Measurements from ENCODE around the gene KANK2.

Gene KANK2

DNA sequence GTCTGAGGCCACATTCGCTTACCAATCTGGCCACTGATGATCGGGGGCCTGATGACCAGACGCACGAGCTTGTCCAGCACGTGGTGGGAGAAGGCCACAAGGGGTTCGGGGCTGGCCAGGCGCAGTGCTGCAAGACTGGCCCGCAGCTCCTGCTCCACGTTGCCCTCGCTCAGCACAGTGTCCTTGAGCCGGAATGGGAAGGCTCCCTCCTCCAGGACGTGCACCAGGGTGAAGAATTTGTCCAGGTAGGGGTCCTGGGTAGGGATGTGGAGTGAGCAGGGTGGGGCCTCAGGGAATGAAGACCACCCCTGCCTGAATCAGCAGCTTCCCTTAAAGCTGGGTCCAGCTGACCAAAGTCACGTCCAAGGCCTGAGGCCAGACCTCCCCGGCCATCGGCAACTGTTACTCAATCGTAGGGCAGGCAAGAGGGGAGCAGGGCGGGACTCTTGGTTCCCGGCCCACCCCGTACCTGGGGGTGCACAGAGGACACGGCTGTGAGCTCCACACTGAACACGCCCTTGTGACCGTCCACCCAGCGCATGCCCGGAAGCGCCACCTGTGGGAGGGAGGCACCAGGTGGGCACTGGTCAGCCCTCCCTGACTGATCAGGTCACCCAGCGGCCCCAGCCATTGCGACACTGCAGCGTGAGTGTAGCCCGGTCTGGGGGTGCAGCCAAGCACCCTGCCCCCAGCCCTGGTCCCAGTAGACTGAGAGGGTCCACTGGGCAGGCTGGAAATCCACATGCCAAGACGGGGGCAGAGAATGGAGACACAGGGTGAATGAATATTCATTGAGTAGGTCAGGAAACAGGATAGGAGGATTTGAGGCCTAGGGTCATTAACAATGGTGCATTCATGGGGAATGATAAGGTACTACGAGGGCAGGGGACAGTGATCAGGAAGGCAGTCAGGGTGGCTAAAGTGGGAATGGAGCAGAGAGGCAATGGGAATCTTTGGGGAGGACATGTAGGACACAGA is 39.3 kb upstream of the KANK2 start:
- H3K27me3 ChIP-seq: no peaks in the 10 kb centered on the region
- H3K4me1 ChIP-seq: no peaks in the 10 kb centered on the region
- H3K9me3 ChIP-seq: no peaks in the 10 kb centered on the region
- H3K36me3 ChIP-seq: no peaks in the 10 kb centered on the region
- no peak for DNase-seq
- TF ChIP-seq, protein P1, sequence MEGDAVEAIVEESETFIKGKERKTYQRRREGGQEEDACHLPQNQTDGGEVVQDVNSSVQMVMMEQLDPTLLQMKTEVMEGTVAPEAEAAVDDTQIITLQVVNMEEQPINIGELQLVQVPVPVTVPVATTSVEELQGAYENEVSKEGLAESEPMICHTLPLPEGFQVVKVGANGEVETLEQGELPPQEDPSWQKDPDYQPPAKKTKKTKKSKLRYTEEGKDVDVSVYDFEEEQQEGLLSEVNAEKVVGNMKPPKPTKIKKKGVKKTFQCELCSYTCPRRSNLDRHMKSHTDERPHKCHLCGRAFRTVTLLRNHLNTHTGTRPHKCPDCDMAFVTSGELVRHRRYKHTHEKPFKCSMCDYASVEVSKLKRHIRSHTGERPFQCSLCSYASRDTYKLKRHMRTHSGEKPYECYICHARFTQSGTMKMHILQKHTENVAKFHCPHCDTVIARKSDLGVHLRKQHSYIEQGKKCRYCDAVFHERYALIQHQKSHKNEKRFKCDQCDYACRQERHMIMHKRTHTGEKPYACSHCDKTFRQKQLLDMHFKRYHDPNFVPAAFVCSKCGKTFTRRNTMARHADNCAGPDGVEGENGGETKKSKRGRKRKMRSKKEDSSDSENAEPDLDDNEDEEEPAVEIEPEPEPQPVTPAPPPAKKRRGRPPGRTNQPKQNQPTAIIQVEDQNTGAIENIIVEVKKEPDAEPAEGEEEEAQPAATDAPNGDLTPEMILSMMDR (IDR thresholded peaks at IDR 0.05; ENCODE audit: low read depth, low read length): no peak
- no peak overlapping the region for H3K4me3 ChIP-seq (ENCODE audit: low read depth, low read length)

DNA sequence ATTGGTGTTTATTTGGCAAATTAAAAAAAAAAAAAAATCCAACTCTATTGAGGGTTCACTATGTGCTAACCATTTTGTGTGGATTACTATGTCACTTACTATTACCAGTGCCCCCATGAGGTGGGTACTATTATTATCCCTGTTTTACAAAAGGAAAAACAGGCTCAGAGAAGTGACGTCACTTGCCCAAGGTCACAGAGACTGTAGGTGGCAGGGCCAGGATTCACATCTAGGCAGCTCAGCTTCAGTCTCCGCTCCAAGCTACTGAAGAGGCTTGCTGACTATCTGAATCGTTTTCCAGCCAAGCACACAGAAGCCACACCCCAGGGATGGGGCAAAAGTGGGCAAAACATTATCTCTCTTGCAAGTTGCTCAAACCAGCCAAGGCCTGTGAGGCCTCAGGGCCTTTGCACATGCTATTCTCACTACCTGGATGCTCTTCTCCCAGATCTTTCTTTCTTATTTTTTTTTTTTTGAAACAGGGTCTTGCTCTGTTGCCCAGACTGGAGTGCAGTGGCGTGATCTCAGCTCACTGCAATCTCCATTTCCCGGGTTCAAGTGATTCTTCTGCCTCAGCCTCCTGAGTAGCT is 37.2 kb upstream of the KANK2 start:
- Histone ChIP-seq H3K4me1 (no peaks in the 10 kb centered on the region), H3K4me3 (ENCODE audit: low read depth, low read length) (no peak overlapping the region), H3K27me3 (no peaks in the 10 kb centered on the region), H3K9me3 (no peaks in the 10 kb centered on the region), H3K36me3 (no peaks in the 10 kb centered on the region)
- TF ChIP-seq, protein P1 (IDR thresholded peaks at IDR 0.05; ENCODE audit: low read depth, low read length): no peak
- no peak for DNase-seq

DNA sequence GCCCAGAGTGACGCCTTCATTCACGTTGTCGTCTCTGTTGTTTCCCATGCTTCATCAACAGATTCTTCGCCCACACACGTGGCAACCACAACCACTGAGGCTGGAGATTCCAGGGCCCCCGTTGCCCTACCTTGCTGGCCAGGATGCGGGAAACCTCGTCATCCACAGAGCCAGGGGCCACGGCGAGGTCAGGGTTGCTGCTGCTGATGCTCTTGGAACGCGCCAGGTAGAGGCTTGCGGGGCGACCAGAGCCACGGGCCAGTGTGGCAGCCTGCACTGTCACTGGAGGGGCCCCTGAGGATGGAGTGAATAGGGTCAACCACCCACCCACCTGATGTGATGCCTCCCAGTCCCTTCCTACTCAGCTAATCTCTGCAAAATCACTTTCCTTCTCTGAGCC is 35.7 kb upstream of the KANK2 start:
- TF ChIP-seq, protein P1 (IDR thresholded peaks at IDR 0.05; ENCODE audit: low read depth, low read length): no peak
- no peaks in the 10 kb centered on the region for H3K27me3 ChIP-seq
- H3K4me1 ChIP-seq: no peaks in the 10 kb centered on the region
- no peaks in the 10 kb centered on the region for H3K36me3 ChIP-seq
- no peaks in the 10 kb centered on the region for H3K9me3 ChIP-seq
- no peak overlapping the region for H3K4me3 ChIP-seq (ENCODE audit: low read depth, low read length)
- no peak for DNase-seq

- no peak for DNase-seq
- no peak overlapping the region for H3K4me3 ChIP-seq (ENCODE audit: low read depth, low read length)
- no peaks in the 10 kb centered on the region for H3K27me3 ChIP-seq
- TF ChIP-seq, protein P1 (IDR thresholded peaks at IDR 0.05; ENCODE audit: low read depth, low read length): no peak
- H3K4me1 ChIP-seq: no peaks in the 10 kb centered on the region
- H3K36me3 ChIP-seq: no peaks in the 10 kb centered on the region
- no peaks in the 10 kb centered on the region for H3K9me3 ChIP-seq
These were observed 35.2 kb upstream of the KANK2 start for GRCh38 chr19:11232555-11232954.

DNA sequence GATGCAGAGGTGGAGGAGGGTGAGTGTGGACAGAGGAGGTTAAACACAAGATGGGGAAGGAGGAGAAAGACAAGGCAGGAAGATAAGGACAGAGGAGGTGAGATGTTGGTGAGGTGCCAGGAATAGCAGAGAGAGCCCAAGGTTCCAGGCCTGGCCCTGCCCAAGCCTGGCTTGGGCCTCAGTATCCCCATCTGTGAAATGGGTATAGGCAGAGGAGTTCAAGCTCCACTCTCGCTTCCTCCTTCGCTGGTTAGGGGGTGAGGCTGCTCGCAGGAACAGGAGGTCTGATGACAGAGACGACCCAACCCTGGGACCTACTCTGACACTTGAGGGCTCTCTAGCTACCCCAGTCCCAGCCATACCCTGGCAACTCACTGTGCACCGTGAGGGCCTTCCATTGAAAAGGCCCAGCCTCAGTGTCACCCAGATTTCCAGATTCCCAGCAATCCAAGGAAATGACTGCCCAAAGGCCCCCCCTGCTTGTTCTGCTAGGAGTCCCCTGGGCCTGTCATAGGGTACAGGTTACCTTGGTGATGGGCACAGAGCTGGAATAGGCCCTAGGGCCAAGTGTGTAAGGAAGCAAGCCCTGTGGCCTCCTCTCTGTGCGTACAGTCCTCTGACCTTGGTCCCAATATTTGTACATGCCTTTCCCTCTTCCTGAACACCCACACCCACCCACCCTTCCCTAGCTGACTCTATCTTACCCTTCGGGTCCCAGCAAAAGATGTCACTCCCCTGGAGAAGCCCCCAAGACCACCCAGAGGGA is 33.5 kb upstream of the KANK2 start:
- Histone ChIP-seq H3K36me3 (no peaks in the 10 kb centered on the region), H3K4me1 (no peaks in the 10 kb centered on the region), H3K9me3 (peaks cover 2% of the 10 kb centered on the region; the same call in 1 of the 2 replicates), H3K4me3 (ENCODE audit: low read depth, low read length) (no peak overlapping the region), H3K27me3 (no peaks in the 10 kb centered on the region)
- TF ChIP-seq, protein P1 (IDR thresholded peaks at IDR 0.05; ENCODE audit: low read depth, low read length): no peak
- DNase-seq: no peak
